ENCODE results near the gene RFNG.

DNA sequence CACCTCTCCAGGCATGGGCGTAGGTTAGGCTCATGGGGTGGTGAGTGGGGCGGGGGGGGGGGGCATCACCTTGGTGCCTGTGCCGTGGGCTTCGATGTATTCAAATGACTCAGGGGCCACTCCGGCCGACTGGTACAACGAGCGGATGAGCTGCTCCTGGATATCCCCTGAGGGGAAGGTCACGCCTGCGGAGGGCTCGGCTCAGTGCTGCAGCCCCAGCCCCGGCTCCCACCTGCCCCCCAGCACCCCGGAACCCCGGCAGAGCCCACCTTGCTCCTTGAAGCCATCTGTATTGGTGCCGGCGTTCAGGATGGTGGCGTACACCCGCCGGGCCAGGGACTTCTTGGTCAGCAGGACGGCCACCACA lies 41.0 kb upstream of the RFNG start:
- TF ChIP-seq, protein P1, sequence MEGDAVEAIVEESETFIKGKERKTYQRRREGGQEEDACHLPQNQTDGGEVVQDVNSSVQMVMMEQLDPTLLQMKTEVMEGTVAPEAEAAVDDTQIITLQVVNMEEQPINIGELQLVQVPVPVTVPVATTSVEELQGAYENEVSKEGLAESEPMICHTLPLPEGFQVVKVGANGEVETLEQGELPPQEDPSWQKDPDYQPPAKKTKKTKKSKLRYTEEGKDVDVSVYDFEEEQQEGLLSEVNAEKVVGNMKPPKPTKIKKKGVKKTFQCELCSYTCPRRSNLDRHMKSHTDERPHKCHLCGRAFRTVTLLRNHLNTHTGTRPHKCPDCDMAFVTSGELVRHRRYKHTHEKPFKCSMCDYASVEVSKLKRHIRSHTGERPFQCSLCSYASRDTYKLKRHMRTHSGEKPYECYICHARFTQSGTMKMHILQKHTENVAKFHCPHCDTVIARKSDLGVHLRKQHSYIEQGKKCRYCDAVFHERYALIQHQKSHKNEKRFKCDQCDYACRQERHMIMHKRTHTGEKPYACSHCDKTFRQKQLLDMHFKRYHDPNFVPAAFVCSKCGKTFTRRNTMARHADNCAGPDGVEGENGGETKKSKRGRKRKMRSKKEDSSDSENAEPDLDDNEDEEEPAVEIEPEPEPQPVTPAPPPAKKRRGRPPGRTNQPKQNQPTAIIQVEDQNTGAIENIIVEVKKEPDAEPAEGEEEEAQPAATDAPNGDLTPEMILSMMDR (IDR thresholded peaks at IDR 0.05): no peak
- no peak for TF ChIP-seq BHLHE40 (IDR thresholded peaks at IDR 0.05; ENCODE audit: low read depth, low read length)
- TF ChIP-seq JUNB (IDR thresholded peaks at IDR 0.05): no peak
- TF ChIP-seq, protein P2, sequence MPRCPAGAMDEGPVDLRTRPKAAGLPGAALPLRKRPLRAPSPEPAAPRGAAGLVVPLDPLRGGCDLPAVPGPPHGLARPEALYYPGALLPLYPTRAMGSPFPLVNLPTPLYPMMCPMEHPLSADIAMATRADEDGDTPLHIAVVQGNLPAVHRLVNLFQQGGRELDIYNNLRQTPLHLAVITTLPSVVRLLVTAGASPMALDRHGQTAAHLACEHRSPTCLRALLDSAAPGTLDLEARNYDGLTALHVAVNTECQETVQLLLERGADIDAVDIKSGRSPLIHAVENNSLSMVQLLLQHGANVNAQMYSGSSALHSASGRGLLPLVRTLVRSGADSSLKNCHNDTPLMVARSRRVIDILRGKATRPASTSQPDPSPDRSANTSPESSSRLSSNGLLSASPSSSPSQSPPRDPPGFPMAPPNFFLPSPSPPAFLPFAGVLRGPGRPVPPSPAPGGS (IDR thresholded peaks at IDR 0.05): no peak
- TF ChIP-seq, protein P3, sequence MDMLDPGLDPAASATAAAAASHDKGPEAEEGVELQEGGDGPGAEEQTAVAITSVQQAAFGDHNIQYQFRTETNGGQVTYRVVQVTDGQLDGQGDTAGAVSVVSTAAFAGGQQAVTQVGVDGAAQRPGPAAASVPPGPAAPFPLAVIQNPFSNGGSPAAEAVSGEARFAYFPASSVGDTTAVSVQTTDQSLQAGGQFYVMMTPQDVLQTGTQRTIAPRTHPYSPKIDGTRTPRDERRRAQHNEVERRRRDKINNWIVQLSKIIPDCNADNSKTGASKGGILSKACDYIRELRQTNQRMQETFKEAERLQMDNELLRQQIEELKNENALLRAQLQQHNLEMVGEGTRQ (IDR thresholded peaks at IDR 0.05): no peak

Measured in A549 (cell line).